H1 (cell line): ENCODE measurements around the gene PMF1. TPM values are rescaled to one million over a fixed set of nuclear protein-coding genes. Genes with fewer than 3 reads are reported as not detected.

Source experiments
- CTCF ChIA-PET: fragments of 300-600 bp; sonication (Branson Sonifier 250); formaldehyde crosslinking; loops from one replicate; lab custom pipeline; 2021; ENCODE audit not compliant: partially characterized antibody; lab: Charles Lee
- POLR2A ChIA-PET: fragments of 300-600 bp; sonication (Branson Sonifier 250); formaldehyde crosslinking; loops from one replicate; lab custom pipeline; 2021; ENCODE audit warnings: inconsistent platforms; ENCODE audit not compliant: partially characterized antibody; lab: Charles Lee
- DNase-seq, 2 experiments: peaks; one replicate each; pipeline versions ENCODE4 v3.0.0 to v3.0.0-alpha.2; 2010 to 2022; ENCODE audit warnings: low spot score in 2 of 2, low read depth in 1 of 2, mixed read lengths in 1 of 2
- FAIRE-seq: peaks from 2 replicates; lab custom pipeline; 2011; peaks lifted over from hg19 to GRCh38; lab: Jason Lieb, UNC
- H2AFZ ChIP-seq: 2 replicates; pipeline ENCODE4 v1.8.1; 2012; ENCODE audit warnings: low read length, inconsistent platforms
- H2AK5ac ChIP-seq: 2 replicates; pipeline ENCODE4 v1.6.1; 2013; ENCODE audit warnings: low read depth, low read length
- H2BK120ac ChIP-seq: replicated peaks from 2 replicates; pipeline ENCODE3; 2013; ENCODE audit warnings: low read depth, low read length, inconsistent platforms
- H2BK12ac ChIP-seq: 2 replicates; pipeline ENCODE4 v1.6.1; 2013; ENCODE audit warnings: low read depth, low read length
- H2BK15ac ChIP-seq: 2 replicates; pipeline ENCODE4 v1.6.1; 2013; ENCODE audit warnings: low read length
- H2BK20ac ChIP-seq: 2 replicates; pipeline ENCODE4 v1.6.1; 2013; ENCODE audit warnings: low read length
- H2BK5ac ChIP-seq: 2 replicates; pipeline ENCODE4 v1.6.1; 2013; ENCODE audit warnings: low read depth, low read length
- H3K14ac ChIP-seq: 2 replicates; pipeline ENCODE4 v1.6.1; 2013; ENCODE audit warnings: inconsistent platforms; ENCODE audit not compliant: insufficient read length
- H3K18ac ChIP-seq: 2 replicates; pipeline ENCODE4 v1.6.1; 2013; ENCODE audit warnings: low read length; ENCODE audit errors: extremely low read depth
- H3K23ac ChIP-seq: 2 replicates; pipeline ENCODE4 v1.6.1; 2013; ENCODE audit warnings: inconsistent platforms; ENCODE audit not compliant: insufficient read length
- H3K23me2 ChIP-seq: 2 replicates; pipeline ENCODE4 v1.6.1; 2013; ENCODE audit warnings: low read depth, low read length
- H3K27ac ChIP-seq: 2 replicates; pipeline ENCODE4 v1.6.1; 2011; ENCODE audit warnings: low read depth, low read length, inconsistent platforms
- H3K27me3 ChIP-seq, 4 experiments: replicated peaks in 1 of 4; 1 replicate in 1 of 4; 2 replicates in 3 of 4; pipeline versions ENCODE4 v1.6.1 to v1.8.1; 2011 to 2013; ENCODE audit warnings: low read length in 3 of 4, mild to moderate bottlenecking in 3 of 4, inconsistent platforms in 2 of 4, mixed read lengths in 2 of 4, moderate library complexity in 1 of 4; ENCODE audit not compliant: control insufficient read depth in 3 of 4, insufficient read depth in 3 of 4; ENCODE audit errors: extremely low read depth in 1 of 4
- H3K36me3 ChIP-seq, 4 experiments: 2 replicates each; pipeline versions ENCODE4 v1.6.1 to v1.8.1; 2011 to 2013; ENCODE audit warnings: mild to moderate bottlenecking in 4 of 4, low read length in 3 of 4, moderate library complexity in 2 of 4, control low read depth in 1 of 4, inconsistent platforms in 1 of 4; ENCODE audit not compliant: insufficient read depth in 4 of 4, control insufficient read depth in 2 of 4
- H3K4ac ChIP-seq: replicated peaks from 2 replicates; pipeline ENCODE3; 2013; ENCODE audit warnings: low read length, low read depth, mixed read lengths, inconsistent platforms; ENCODE audit not compliant: insufficient read length
- H3K4me1 ChIP-seq, 4 experiments: replicated peaks in 1 of 4; 1 replicate in 1 of 4; 2 replicates in 3 of 4; pipeline versions ENCODE4 v1.6.1 to v1.8.1; 2011 to 2013; ENCODE audit warnings: low read length in 3 of 4, inconsistent platforms in 2 of 4, mixed read lengths in 1 of 4; ENCODE audit not compliant: insufficient read depth in 4 of 4, control insufficient read depth in 3 of 4
- H3K4me2 ChIP-seq, 2 experiments: 2 replicates each; pipeline versions ENCODE4 v1.6.1 to v1.8.1; 2011 to 2013; ENCODE audit warnings: low read depth in 2 of 2, low read length in 2 of 2, control low read depth in 1 of 2, inconsistent platforms in 1 of 2, mild to moderate bottlenecking in 1 of 2; ENCODE audit not compliant: insufficient read depth in 1 of 2
- H3K4me3 ChIP-seq, 4 experiments: fragments of 200-600, 300-600 bp in 1 of 4; sonication (generic), shearing (Covaris generic), sonication (Bioruptor Twin) in 1 of 4; 2 replicates each; pipeline versions ENCODE4 v1.5.1 to v1.8.1; 2011 to 2016; ENCODE audit warnings: low read length in 4 of 4, low read depth in 3 of 4, control low read depth in 2 of 4, inconsistent platforms in 2 of 4, mild to moderate bottlenecking in 2 of 4, mixed read lengths in 1 of 4, moderate library complexity in 1 of 4; ENCODE audit not compliant: insufficient read depth in 2 of 4; ENCODE audit errors: extremely low read depth in 1 of 4
- H3K56ac ChIP-seq: replicated peaks from 2 replicates; pipeline ENCODE3; 2013; ENCODE audit warnings: low read depth, mild to moderate bottlenecking, mixed read lengths, low read length, inconsistent platforms; ENCODE audit not compliant: insufficient read length
- H3K79me1 ChIP-seq: 2 replicates; pipeline ENCODE4 v1.6.1; 2013; ENCODE audit warnings: low read depth, low read length, control low read depth
- H3K79me2 ChIP-seq, 2 experiments: 2 replicates each; pipeline versions ENCODE4 v1.6.1 to v1.8.1; 2012 to 2013; ENCODE audit warnings: low read length in 2 of 2, mild to moderate bottlenecking in 2 of 2, inconsistent platforms in 1 of 2; ENCODE audit not compliant: insufficient read depth in 2 of 2, control insufficient read depth in 1 of 2
- H3K9ac ChIP-seq, 4 experiments: replicated peaks in 1 of 4; 1 replicate in 1 of 4; 2 replicates in 3 of 4; pipeline versions ENCODE4 v1.6.1 to v1.8.1; 2011 to 2013; ENCODE audit warnings: low read depth in 3 of 4, low read length in 3 of 4, control low read depth in 2 of 4, mild to moderate bottlenecking in 2 of 4, moderate library complexity in 2 of 4, inconsistent platforms in 1 of 4; ENCODE audit errors: extremely low read depth in 1 of 4
- H3K9me3 ChIP-seq, 2 experiments: 2 replicates each; pipeline versions ENCODE4 v1.6.1 to v1.8.1; 2012 to 2013; ENCODE audit warnings: mild to moderate bottlenecking in 2 of 2, moderate library complexity in 2 of 2, control low read depth in 1 of 2, inconsistent platforms in 1 of 2, low read depth in 1 of 2, low read length in 1 of 2, mixed read lengths in 1 of 2; ENCODE audit not compliant: insufficient read depth in 2 of 2
- H4K20me1 ChIP-seq, 2 experiments: replicated peaks in 1 of 2; 2 replicates each; pipeline versions ENCODE3 to v1.8.1; 2011 to 2013; ENCODE audit warnings: inconsistent platforms in 2 of 2, low read length in 2 of 2, mild to moderate bottlenecking in 1 of 2; ENCODE audit not compliant: insufficient read depth in 2 of 2, control insufficient read depth in 1 of 2
- H4K5ac ChIP-seq: 2 replicates; pipeline ENCODE4 v1.6.1; 2013; ENCODE audit warnings: low read length, low read depth, mixed read lengths, inconsistent platforms; ENCODE audit not compliant: insufficient read length
- H4K8ac ChIP-seq: 2 replicates; pipeline ENCODE4 v1.8.0; 2013; ENCODE audit warnings: mild to moderate bottlenecking, moderate library complexity, low read length, inconsistent platforms; ENCODE audit not compliant: insufficient read depth; ENCODE audit errors: extremely low read depth
- H4K91ac ChIP-seq: replicated peaks from 2 replicates; pipeline ENCODE3; 2013; ENCODE audit warnings: low read length, mixed read lengths, inconsistent platforms; ENCODE audit not compliant: insufficient read length
- BACH1 ChIP-seq: IDR thresholded peaks from 2 replicates; pipeline ENCODE4 v1.6.1; 2012; ENCODE audit warnings: low read length, improper control_type of control experiment
- CTBP2 ChIP-seq: IDR thresholded peaks from 2 replicates; pipeline ENCODE4 v1.7.0; 2011; ENCODE audit warnings: borderline replicate concordance, mild to moderate bottlenecking, moderate library complexity, mixed read lengths, low read length; ENCODE audit not compliant: insufficient read depth, insufficient read length
- RFX5 ChIP-seq: IDR thresholded peaks from 2 replicates; pipeline ENCODE4 v1.6.1; 2011; ENCODE audit warnings: low read depth, low read length, improper control_type of control experiment, borderline replicate concordance
- RNF2 ChIP-seq: fragments of 200-900, 300-1000 bp; sonication (generic); IDR thresholded peaks from 2 replicates; pipeline ENCODE4 v1.7.1; 2016; ENCODE audit warnings: borderline replicate concordance, low read depth, mild to moderate bottlenecking, antibody characterized with exemption, low read length; ENCODE audit not compliant: poor library complexity, severe bottlenecking; ENCODE audit errors: missing control alignments
- SP1 ChIP-seq: IDR thresholded peaks from 2 replicates; pipeline ENCODE4 v1.6.1; 2011; ENCODE audit warnings: low read depth, low read length
- SRF ChIP-seq: IDR thresholded peaks from 2 replicates; pipeline ENCODE4 v1.6.1; 2011; ENCODE audit warnings: mild to moderate bottlenecking, low read depth, low read length, moderate library complexity
- WGBS, 2 experiments: shearing (Covaris generic) in 1 of 2; methylation state at CpG; one replicate each; pipeline versions ENCODE4 v1.1.6 to v1.1.7; 2013 to 2015; ENCODE audit warnings: low lambda C conversion rate in 2 of 2, mixed read lengths in 2 of 2, inconsistent platforms in 1 of 2, low coverage in 1 of 2, missing lambda C conversion rate in 1 of 2; ENCODE audit not compliant: insufficient replicate concordance in 2 of 2, insufficient coverage in 1 of 2, insufficient read length in 1 of 2; ENCODE audit errors: extremely low coverage in 1 of 2, missing lambda C conversion rate in 1 of 2; 5-methylcytosine and 5-hydroxymethylcytosine counted together
- polyA plus RNA-seq, 7 experiments: library from polyadenylated mRNA; depleted of rRNA in 3 of 7; stranded (reverse) in 5 of 7; unstranded in 2 of 7; fragments of >200 nt in 5 of 7; fragments of 200-250 nt in 2 of 7; gene quantifications; 1 replicate in 5 of 7; 2 replicates in 1 of 7; 4 replicates in 1 of 7; pipeline versions ENCODE4 v1.2.1 to v1.2.3, GENCODE V29; 2011 to 2013; ENCODE audit warnings: missing spikeins in 2 of 7, mixed read lengths in 2 of 7
- total RNA-seq: library from RNA; stranded (reverse); fragmentation: NEBNext Ultra II Directional; extraction: Animal tissue kit (Norgen Biotek cat#: 25700); gene quantifications from 2 replicates; pipeline ENCODE4 v1.2.1, GENCODE V29; 2021

PMF1 gene
- total and polyA plus RNA-seq, 2 of the 8 experiments (the other 6 are each of a cell fraction or from before 2014, with no cell fraction given) = 113 to 296 TPM

GRCh38 chr1:156258859-156259258 is 46.1 kb downstream of the PMF1 start:
- Histone ChIP-seq H2BK20ac (no peak overlapping the region), H2BK120ac (no peak overlapping the region), H3K4me2 (no peak overlapping the region), H4K5ac (no peak overlapping the region), H4K91ac (no peak overlapping the region), H3K9me3 (no peaks in the 10 kb centered on the region), H3K27ac (no peak overlapping the region), H3K23ac (no peak overlapping the region), H2AK5ac (no peak overlapping the region), H3K4me3 (no peak overlapping the region), H4K20me1 (peaks cover 0 to 3% of the 10 kb centered on the region in 2 experiments), H2BK5ac (no peak overlapping the region), H3K36me3 (peaks cover 53 to 82% (median 71%) of the 10 kb centered on the region in 4 experiments), H3K14ac (no peak overlapping the region), H2BK15ac (no peak overlapping the region), H3K4me1 (no peaks in the 10 kb centered on the region), H3K9ac (no peak overlapping the region), H3K79me2 (no peaks in the 10 kb centered on the region), H3K56ac (no peak overlapping the region), H3K4ac (no peak overlapping the region), H3K18ac (no peak overlapping the region), H3K23me2 (no peaks in the 10 kb centered on the region), H3K79me1 (no peaks in the 10 kb centered on the region; the same call in 1 of the 2 replicates), H2BK12ac (no peak overlapping the region), H4K8ac (no peak overlapping the region), H3K27me3 (no peaks in the 10 kb centered on the region), H2AFZ (no peak overlapping the region)
- DNase-seq = no peak
- no peak for TF ChIP-seq BACH1
- no peak for TF ChIP-seq SP1
- no peak for TF ChIP-seq SRF
- no peak for TF ChIP-seq RNF2
- no peak for TF ChIP-seq RFX5
- no peak for TF ChIP-seq CTBP2
- POLR2A ChIA-PET = interaction anchor here (1.1 to 5.3 kb wide), 7 partner anchors 6 to 24 kb away, joined by 3 to 30 read pairs (median 10); partner anchors contain the start of gene SMG5
- 94% methylated on average over 8 of the region's 8 CpGs; no CpG with 5 or more reads in 1 of the 2 experiments for WGBS, 2 experiments
- CTCF ChIA-PET = interaction anchor here (1.5 to 47.2 kb wide), 6 partner anchors 11 to 118 kb away, joined by 3 to 1265 read pairs (median 10); partner anchors contain the start of genes PAQR6 and SEMA4A
- FAIRE-seq = no peak
